ENCODE results near the gene UBE2E2.

The UBE2E2 gene

DNA sequence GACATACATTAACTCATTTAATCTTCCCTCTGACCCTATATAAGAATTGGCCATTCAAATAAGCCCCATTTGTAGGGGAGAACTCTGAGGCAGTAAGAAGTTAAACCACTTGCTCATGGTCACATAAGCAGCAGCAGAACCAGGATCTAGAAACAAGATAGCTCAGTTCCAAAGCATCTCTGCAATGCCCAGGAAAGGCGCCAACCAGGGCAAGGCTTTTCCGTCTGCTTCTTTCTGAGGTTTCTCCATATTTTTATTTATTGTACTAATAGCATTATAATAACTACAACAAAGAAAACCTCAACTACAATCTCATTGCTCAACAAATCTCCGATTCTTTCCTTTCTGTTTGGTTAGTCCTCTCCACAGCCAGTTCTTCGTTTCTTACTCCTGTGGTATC, 4.3 kb upstream of the UBE2E2 start:
- DNase-seq: no peak

DNA sequence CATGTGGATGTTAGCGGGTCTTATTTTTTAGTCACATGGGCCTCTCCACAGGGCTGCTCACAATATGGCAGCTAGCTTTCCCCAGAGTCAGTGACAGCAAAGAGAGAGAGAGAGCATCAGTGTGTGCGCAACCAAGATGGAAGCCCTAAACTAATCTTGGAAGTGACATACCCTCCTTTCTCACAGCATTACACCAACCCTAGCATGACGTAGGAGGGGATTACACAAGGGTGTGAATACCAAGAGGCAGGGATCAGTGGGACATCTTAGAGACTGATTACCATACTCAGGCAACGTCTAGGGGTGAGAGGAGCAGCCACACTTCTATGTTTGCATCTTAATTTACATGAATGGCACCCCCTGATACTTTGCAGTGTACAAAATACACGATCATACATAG, 3.5 kb upstream of the UBE2E2 start:
- no peak for DNase-seq

DNA sequence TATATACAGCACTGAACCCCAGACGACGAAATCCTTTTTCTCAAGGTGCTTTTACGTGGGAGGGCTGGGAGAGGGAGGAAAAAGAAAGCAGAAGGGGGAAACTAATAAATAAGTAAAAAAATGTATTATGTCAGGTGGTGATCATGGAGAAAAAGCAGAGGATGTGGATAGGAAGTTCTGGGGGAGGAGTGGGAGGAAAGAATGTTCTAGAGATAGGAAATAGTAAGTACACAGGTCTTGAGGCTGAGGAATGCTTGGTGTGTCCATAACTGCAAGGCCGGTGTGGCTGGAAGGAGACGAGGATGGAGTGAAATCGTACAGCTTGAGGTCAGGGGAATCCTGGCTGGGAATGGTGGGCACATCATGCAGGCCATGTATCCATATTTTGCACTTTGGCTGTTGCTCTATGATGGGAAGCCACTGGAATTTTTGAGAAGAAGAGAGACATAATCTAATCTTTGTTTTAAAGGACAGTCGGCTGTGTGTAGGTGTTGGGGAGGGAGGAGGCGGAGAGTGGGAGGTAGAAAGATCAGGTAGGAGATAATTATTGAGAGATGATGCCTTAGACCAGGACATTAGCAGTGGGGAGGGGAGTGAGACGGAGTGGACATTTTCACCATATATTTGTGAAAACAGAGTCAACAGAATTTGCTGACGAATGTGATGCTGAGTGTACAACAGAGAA, 1.8 kb upstream of the UBE2E2 start:
- no peak for DNase-seq

DNA sequence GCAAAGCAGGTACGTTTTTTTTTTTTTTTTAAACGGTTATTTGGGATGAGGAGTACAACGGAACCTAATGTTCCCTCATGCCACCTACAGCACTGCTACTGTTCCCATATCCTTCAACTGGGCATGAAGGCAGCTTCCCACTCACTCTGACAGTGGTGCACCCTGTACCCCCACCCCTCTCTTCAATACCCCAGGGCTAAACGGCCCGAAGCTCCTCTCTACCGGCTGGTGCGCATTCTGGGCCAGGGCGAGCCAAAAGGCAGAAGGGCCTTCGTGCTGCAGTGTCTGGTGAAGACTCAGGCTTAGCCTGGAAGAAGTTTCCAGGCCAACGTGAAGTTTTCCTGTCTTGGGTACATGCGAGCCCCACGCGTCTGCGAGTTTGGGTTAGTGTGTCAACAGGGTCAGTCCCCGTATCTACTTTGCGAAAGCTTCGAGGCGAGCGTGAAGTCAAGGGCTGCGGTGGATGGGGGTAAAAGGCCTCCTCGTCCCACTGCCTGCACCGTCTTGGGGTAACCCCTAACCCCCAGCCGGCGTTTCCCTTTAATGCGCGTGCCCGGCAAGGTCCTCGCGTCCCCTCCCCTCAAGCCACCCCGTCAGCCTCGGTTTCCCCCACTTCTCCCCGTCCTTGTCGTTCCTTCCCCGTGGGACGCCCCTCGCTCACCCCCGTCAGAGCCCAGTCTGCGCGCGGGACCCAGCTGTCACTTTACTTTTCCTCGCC, 765 bp upstream of the UBE2E2 start:
- no peak for DNase-seq

DNA sequence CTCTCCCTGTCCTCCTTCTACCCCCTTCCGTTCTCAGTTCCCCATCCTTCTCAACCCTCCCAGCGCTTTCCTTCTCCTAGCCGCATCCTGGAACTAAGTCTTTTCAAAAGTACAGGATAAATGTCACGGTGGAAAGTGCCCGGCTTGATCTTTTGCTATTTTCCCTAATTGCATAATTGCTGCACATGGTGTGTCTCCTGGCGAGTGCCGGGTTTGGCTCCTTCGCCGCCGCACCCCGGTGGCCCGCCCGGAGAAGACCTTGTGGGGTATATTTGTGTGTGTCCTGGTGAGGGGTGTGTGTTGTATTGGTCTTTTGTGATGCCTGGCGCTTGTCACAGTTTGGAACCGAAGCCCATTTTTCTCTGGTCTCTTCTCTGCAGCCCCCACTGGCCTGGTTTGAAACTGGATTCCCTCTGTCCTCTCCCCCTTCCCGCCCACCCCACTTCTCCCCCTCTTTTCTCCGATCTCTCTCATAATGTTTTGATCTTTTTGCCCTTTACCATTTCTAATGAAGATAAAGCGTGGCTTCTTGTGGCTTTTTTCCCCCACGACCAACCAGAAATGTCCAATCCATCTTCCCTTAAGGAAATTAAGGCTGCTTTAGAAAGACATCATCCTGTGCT, 692 bp downstream of the UBE2E2 start:
- no peak for DNase-seq

DNA sequence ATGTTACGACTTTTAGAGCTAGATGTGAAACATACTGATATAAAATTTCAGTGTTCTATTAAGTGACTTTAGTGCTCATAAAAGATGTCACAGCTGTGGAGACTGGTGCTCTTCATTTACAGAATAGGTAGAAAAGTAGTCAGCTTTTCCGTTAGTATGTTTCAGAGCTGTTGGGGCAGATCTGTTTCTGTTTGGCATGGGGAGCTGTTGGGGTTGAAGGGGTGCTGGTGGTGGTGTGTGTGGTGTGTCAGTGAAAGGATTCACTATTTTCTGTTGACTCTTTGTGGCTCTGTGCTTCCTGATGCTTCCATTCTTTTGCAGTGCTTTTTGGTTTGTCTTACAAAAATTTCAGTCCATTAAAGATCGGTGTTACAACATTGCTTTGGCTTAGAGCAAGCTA, 3.2 kb downstream of the UBE2E2 start:
- DNase-seq: no peak

DNA sequence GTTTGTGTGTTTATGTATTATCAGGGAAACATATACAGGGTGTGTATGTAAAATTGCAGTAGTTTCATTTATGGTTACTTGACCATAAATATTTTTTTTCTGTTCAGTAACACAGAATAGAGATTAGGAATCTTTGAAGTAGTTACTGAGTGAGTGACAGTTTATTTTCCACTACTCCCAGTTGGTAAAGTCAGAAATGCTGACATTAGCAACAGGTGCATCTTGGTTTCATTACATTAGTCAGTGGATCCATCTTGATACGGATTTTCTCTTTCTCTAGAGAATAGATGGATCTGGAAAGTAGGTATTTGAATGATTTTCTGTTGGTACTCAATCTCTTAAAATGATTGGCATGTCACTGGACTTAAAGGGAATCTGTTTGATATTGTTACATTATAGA, 6.0 kb downstream of the UBE2E2 start:
- DNase-seq: no peak

DNA sequence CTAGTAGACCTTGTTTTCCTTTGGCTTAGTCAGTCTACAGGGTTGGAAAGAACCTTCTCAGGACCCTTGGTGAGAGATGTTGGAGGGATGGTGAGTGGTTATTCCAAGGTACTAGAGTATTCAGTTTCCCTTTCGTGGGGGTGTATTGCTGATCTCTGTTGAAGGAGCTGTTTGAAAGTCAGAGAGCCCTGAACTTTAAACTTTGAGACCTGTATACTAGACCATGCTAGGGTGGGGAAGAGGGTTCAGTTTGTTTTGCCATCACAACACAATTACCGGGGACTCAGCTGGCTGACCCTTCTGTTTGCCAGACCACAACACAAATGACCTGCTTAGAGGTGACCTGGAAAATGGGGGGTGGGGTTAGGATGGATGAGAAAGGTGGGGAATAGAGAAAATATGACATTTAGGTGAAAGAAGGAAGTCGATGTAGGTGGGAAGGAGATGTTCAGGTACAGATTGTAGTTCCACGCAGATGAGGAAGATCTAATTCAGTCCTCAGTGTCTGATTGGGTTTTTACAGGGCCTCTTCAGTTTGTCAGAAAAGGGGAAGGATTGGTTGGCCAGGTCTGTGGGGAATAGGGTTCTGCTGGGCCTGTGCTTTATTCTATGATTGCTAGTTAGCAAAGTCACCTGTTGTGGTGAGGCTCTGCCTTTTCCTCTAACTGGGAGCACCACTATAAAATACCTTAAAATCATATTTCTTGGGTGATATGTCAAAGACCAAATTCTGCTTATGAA, 6.8 kb downstream of the UBE2E2 start:
- DNase-seq: no peak

DNA sequence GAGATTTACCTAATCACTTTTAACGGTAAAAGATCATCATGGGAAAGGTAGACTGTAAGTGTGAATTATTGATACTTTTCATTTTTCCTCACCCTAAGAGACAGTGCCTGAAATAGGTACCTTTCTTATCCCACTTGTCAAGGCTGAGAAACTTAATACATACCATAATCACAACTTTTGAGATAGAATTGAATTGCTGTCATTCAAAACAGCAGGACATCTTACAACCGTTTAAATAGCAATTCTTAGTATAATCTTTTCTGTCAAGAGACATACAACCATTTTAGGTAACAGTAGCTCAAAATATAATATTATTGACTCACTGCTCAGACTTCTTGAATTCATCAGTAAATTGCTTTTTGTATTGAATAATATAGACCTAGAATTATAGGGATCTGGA, 10.7 kb downstream of the UBE2E2 start:
- DNase-seq: no peak

DNA sequence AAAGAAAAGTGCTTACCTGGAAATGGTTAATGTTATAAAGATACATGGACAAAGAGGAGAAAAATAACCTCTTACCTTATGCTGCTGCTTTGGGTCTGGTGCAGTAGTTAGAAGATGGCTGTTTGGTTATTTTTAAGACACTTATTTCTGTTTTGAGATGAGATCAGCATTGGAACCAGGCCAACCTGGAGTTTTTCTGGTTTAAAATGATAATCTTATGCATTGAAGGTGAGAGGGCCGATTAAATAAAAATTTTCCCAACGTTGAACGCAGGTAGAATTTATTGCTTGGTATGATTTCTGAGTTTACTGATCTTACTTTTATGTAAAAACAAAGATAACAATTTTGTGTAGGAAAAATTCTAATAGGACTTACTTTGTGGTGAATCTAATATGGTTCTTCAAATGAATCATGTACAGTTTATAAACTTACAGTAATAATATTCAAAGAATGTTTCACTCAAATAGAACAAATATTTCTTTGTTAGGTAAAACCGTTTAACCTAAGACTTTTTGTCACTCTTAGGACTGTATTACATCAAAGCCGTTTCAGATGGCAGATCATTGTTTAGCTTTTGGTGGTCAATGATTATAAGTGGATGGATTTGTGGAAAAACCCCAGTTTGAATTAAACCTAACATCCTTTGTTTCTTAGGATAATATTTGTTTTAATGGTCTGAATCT, 14.9 kb downstream of the UBE2E2 start:
- no peak for DNase-seq

DNA sequence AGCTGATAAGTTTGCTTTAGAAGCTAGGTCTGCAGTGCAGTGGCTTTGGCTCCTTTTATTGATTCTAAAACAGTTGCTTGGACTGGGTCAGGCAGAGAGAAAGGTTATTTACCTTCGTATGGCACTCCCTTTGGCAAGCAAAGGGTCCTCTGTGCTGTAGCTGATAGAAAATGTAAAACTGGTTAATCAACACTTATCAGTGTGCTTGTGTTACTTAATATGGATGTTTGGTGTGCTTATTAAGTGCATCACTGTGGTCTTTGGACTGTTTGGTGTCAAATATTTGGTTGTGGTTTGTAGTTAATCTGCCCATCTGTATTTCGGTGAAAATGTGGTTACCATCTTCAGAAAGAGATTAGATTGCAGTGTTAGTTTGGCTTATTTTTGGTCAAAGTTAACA, 16.0 kb downstream of the UBE2E2 start:
- no peak for DNase-seq

DNA sequence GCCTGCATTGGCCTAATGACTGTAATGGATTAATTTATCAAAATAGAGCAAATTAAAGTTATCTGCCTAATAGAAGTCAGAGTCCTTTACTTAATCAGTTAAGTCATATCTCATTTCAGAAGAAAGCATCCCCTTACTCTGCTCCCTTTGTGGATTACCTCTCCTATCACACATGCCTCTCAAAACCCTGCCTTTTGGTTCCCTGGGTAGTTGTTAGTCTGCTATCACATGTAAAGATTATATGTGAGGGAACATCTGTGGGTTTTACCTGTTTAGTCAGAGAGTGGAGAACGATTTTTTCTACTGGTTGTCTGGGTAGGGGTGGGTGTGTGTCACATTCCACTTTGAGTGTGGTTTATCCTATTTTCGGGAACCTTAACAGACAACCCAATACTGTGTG, 16.4 kb downstream of the UBE2E2 start:
- no peak for DNase-seq

DNA sequence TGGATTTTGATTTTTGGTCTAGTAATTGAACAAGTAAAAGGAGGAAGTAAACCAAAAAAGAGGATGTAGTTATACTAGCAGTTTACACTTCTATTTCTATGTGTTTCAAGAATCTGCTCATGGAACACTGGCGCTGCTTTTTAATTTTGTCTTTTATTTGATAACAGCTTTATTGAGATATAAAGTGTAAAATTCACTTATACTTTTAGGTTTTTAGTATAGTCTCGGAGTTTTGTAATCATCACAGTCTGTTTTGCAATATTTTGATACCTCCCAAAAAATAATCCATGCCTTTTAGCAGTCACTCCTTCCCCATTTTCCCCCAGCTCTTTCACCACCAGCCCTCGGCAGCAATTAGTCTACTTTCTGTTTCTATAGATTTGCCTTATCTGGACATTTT, 18.0 kb downstream of the UBE2E2 start:
- no peak for DNase-seq

DNA sequence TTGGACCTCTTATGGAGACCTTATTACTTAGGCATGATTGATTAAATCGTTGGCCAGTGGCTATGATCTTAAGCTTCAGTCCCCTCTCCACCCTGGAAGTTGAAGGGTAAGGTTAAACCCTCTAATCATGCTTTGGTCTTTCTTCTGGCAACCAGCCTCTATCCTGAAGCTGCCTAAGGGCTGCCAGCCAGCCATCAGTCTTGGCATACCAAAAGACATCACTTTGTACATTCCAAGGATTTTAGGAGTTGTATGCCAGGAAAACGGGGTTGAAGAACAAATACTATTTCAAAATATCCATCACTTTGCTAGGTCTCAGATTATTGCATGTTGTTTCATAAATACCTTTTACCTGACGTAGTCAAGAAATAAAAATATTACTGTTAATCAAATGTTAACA, 28.9 kb downstream of the UBE2E2 start:
- DNase-seq: no peak

DNA sequence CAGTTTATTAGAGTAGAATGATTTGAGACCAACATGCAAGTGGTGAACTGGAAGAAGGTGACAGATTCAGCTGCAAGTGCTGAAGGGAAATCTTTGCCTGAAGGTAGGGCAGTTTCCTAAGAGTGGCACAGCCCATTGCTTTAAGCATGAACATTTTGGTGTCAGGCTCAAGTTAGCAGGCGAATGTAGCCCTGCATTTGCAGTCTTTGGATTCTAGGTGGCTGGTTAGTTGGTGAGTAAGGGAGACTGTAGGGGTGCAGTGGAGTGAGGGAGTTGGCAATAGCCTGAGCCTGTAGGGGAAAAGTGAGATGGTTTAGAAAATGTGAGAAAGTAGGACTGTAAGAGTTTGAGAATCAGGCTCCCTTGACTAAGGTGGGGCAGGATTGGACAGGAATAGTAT, 29.7 kb downstream of the UBE2E2 start:
- DNase-seq: no peak

DNA sequence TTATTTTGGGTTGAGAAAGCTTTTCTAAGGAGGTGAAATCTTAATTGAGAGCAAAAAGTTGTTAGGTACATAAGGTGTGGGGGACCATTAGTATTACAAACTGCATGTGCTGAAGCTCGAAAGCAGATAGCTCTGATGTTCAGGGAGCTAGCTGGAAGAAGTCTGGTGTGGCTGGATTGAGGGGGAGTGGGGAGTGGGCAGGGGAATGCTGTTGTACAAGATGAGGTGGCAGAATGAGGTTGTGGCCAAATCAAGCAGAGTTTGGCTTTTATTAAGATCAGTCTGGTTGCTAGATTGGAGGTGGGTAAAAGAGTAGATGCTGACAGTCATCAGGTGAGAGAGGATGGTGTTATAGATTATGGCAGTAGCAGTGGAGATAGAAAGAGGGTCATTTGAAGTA, 32.1 kb downstream of the UBE2E2 start:
- DNase-seq: no peak

DNA sequence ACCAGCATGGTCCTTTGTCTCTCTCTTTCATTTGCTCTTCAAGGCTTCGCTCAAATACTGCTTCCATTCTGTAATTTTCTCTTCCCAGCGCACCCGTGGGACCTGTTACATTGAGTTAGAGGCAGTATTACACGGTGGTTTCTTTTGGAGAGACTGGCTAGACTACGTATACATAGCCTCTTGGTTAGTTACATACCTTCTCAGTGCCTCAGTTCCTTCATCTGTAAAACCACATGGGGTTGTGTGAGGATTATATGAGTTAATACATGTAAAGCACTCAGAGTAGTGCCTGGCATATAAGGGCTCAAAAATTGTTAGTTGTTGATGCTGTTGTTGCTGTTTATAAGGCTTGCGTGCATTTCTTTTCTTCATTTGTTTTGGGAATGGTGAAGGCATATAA, 33.8 kb downstream of the UBE2E2 start:
- DNase-seq: no peak

DNA sequence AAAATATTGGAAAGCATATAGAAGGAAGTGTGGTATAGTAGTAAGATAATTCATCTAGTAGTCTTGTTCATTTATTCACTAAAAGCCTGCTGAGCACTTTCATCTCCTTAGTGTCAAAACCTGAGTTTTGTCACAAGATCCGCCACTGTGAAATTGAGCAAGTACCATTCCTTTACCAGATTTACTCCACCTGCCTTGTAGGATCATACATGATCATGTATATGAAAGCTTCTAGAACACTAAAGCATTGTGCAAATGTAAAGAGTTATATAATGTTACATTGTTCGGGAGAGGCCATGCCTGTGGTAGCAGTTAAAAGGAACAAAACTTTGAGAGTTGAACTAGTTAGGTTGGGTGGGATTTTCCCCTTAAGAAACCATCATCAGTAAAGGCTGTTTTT, 35.0 kb downstream of the UBE2E2 start:
- no peak for DNase-seq

DNA sequence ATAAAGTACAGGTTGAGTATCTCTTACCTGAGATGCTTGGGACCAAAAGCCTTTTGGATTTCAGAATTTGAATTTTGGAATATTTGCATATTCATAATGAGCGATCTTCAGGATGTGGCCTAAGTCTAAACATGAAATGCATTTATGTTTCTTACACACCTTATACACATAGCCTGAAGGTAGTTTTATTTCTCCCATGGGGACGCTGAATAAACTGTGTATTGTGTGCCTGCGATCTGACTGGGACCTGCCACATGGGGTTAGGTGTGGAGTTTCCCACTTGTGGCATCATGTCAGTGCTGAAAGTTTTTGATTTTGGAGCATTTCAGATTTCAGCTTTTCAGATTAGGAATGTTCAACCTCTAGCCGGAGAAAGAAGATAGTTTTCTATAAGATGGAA, 35.5 kb downstream of the UBE2E2 start:
- no peak for DNase-seq

DNA sequence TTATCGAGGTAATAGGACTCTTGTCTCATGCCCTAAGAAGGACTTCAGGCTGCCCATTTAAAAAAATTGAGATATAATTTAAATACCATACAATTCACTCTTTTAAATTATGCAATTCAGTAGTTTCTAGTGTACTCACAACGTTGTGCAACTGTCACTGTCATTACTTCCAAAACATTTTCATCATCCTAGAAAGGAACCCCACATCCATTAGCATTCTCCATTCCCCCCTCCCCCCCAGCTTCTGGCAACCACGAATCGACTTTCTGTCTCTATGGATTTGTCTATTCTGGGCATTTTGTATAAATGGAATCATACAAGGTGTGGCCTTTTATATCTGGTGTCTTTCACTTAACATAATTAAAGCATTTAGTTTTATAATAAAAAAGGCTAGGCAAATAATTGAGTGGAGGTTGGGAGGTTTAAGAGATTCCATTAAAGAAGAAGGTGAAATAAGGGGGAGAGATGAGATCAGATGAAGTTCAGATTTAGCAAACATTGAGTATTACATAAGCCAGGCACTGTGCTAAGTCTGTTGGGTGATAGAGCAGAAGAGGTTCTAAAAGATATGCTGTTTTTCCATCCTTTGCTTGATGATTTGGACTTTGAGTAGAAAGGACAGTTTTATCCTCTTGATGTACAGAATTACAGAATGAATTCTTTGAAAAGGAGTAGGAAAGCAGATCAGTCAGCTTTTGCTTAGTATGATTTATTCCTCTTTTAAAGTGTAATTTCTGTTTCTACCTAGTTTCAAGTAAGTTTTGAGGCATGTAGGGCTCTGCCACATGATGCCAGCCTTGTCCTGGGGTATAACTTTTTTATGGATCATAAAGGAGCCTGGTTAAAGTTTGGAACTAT, 36.3 kb downstream of the UBE2E2 start:
- no peak for DNase-seq

DNA sequence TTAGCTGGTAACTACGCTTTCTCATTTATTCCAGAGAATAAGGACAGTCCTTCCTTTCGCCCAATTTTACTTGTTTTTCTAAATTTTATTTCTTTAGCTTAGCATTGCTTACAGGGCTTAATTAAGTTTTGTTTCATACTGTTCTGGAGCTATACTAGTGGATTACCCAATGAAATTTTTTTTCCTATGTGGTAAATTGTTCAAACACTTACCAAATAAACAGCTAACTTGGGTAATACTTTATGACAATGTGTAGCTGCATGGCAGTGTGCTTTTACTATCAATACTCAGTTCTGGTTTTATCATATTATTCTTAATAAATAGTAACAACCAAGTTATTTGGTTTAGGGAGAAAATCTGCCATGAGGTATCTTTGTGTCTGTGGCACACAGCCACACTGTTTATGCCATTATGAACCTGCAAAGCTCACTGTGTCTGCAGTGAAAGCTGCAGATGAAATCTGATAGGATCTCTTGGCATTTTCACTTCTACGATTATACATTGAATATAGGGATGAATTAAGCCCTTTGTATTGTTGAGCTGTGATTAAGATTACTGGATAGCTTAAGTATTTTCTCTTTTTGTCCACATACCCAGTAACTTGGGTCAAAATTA, 37.2 kb downstream of the UBE2E2 start:
- DNase-seq: no peak

DNA sequence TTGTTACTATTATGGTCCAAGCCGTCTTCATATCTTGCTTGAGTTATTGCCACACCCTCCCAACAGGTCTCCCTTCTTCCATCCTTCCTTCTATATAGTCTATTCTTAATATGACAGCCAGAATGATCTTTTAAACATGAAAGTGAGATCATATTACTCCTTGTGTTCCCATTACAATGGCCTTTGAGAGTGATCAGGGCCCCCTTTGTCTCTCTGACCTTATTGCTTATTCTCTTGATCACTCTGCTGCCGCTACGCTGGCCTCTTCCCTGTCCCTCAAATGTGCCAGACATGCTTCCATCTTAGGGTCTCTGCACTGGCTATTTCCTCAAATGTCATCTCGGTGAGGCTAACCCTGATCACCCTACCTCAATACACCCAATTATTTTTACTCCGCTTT, 38.1 kb downstream of the UBE2E2 start:
- no peak for DNase-seq

Measured in NCI-H2171 (cell line).